ENCODE data around the gene SPHKAP. TPM values are rescaled to one million over a fixed set of nuclear protein-coding genes. Genes with fewer than 3 reads are reported as not detected.
"Not testable (repeated sequence)": the region's sequence is repeated elsewhere in the genome, so short reads cannot be mapped to it uniquely, and the experiment has no call there.

The SPHKAP gene
- total RNA-seq, 1 donor from 2014 or later = not detected

DNA sequence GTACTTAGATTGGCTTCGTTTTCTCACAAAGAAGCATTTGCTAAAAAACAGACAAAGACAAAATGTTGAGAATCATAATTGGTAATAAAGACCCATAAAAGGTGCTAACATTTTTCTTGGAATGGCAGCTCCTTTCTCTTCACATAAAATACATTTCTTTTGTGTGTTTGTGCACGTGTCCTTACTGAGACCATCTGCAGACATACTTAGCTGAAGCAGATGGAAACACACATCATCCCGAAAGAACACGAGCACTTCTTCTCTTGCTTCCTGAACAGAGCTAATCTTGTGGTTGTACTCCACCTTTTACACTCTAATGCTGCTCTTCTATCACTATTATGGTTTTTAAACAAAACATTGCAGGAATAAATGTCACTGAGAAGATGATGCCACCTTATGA lies 142.5 kb downstream of the SPHKAP start:
- DNase-seq (ENCODE audit: low spot score) (no peak), ATAC-seq (no peak)

GRCh38 chr2:228037915-228038314 lies 143.6 kb downstream of the SPHKAP start:
- no peak for DNase-seq (ENCODE audit: low spot score)
- ATAC-seq = no peak

GRCh38 chr2:228023619-228024018 lies 157.9 kb downstream of the SPHKAP start:
- DNase-seq (ENCODE audit: low spot score) (no peak), ATAC-seq (no peak)

- DNase-seq (ENCODE audit: low spot score) = no peak
- no peak for ATAC-seq
Measured at GRCh38 chr2:228018311-228018710, 163.2 kb downstream of the SPHKAP start.

- DNase-seq (ENCODE audit: low spot score) = no peak
- no peak for ATAC-seq
Measured at GRCh38 chr2:228017784-228018183, 163.7 kb downstream of the SPHKAP start.

- ATAC-seq (no peak), DNase-seq (ENCODE audit: low spot score) (no peak)
Measured at GRCh38 chr2:228016402-228016801, 165.1 kb downstream of the SPHKAP start.

DNA sequence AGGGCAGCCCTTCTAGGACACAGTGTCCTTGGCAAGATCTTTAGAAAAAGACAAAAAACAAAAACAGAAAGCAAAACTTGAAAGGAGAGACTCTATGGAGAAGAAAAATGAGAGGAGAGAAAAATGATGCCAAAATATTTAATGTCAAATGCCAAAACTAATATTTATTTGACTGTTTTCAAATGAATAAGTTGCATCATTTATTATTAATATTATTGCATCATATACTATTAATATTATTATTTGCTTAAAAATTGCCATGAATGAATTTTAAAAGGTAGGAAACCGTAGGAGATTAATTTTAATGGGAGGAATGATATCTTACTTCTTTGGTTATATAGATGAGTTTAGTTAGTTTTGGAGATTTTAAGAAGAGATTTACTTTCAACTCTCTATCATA lies 165.7 kb downstream of the SPHKAP start:
- DNase-seq (ENCODE audit: low spot score) = no peak
- ATAC-seq = no peak

DNA sequence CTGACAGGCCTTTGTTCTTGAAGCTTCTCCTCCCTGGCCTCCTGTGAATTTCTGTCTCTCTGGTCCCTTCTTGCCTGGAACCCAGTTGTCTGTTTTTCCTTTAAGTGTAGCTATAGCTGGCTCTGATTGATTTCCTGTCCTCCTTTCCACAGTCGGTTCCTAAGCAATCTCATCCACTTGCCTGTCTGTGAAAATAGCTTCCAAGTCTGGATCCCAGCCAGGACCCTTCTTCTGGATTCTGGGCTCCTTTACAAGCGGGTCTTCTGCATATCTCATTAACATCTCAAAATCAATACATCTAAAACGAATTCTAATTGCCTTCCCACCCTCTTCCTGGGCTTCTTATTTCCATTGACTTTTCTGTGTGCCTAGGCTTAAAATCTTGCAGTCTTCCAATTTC lies 185.1 kb downstream of the SPHKAP start:
- ATAC-seq = no peak
- DNase-seq (ENCODE audit: low spot score) = no peak

GRCh38 chr2:227990937-227991336 lies 190.6 kb downstream of the SPHKAP start:
- ATAC-seq = no peak
- no peak for DNase-seq (ENCODE audit: low spot score)

- no peak for ATAC-seq
- no peak for DNase-seq (ENCODE audit: low spot score)
Measured at GRCh38 chr2:227973241-227973640, 208.2 kb downstream of the SPHKAP start.

DNA sequence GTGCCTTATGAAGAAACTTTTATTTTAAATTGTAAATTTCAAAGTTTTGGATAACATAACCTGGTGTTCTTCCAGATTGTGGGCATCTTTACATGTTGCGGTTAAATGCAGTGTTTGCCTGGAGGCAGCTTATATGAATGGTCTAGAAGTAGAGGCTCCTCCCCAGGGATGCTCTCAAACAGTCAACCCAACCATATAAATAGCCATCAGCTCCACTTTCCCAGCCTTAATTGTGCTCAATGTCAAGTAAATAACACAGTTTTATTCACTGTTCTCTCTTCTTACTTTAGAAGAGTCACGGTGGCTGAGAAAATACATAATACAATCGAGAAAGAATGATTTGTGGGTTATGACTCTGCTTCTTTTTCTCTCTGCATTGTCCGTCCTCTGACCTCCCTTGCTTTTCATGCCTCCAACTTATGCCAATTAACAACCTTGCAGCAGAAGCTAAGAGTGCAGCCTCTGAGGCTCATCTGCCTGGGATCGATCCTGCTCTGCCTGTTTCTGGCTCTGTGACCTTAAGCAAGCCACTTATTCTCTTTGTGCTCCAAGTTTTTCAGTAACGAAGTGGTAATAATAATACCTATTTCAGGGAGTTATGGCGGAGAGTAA lies 209.8 kb downstream of the SPHKAP start:
- DNase-seq (ENCODE audit: low spot score) = no peak
- no peak for ATAC-seq

DNA sequence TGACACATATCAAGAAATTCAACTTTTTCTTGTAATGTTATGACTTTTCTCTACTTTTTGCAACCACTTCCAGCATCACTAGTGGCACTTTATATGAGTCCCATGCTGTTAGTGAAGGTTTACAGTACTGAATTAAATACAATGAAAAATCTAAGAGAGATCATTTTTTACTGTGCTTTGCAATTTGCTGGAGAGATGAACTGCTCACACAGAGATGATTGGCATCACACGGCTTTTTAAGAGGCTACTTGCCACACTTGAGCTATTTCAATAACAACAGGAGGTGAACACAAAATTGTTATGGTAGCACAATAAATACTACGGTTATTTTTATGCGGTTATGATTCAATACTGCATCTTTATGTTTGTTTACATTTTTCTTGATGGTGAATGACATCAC lies 221.2 kb downstream of the SPHKAP start:
- ATAC-seq (no peak), DNase-seq (ENCODE audit: low spot score) (no peak)

DNA sequence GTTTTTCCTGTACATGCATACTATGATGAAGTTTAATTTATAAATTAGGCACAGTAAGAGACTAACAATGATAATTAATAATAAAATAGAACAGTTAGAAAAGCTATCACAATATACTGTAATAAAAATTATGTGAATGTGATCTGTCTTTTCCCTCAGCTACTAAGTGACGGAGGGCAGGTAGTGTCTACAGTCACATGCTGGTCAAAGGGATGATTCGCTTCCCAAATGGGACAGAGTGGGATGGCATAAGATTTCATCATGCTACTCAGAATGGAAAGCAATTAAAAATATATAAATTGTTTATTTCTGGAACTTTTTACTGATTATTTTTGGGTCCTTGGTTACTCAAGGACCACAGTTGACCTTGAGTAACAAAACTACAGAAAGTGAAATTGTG lies 238.5 kb downstream of the SPHKAP start:
- ATAC-seq = no peak

DNA sequence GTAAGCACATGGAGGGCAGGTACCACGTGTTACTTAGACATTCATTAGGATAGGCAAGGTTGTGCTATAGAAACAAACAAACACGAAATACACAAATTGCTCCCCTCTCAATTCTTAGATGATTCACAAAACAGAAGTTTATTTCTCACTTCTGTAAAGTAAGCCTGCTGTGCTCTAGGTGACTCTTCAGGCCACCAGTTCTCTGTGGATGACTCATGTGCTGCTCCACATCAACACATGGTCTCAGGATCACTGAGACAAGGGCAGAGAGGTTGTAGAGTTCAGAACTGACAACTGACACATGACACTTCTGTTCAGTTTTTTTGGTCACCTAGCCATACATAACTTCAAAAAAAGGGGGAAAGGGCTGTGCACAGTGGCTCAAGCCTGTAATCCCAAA lies 239.5 kb downstream of the SPHKAP start:
- ATAC-seq (no peak), DNase-seq (ENCODE audit: low spot score) (no peak)

More for the DNA sequence above, 238.5 kb downstream of the SPHKAP start:
- DNase-seq (ENCODE audit: low spot score) = no peak

GRCh38 chr2:227939271-227940027 lies 242.0 kb downstream of the SPHKAP start:
- no peak for DNase-seq (ENCODE audit: low spot score)
- ATAC-seq = no peak

GRCh38 chr2:227936249-227936648 lies 245.2 kb downstream of the SPHKAP start:
- ATAC-seq; DNase-seq (ENCODE audit: low spot score): not testable (repeated sequence)

DNA sequence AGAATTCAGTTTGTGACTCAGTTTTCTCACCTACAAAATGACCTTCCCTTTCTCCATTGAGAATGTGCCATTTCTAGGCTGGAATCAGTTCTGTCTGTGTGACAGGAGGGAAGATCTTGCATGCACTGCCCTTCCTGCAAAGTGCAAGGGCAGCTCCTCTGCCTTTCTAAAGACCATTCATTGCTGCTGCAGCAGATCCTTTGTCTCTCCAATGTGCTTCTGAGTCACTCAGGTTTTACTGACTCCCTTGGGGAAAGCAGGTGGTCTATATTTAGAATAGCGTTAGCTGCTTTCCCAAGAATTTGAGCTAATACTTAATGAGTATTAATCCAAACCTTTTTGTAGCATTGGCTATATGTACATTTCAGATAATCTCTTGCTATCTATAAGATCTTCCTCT lies 247.6 kb downstream of the SPHKAP start:
- DNase-seq (ENCODE audit: low spot score) = no peak

GRCh38 chr2:227932403-227932802 lies 249.1 kb downstream of the SPHKAP start:
- DNase-seq (ENCODE audit: low spot score) (no peak), ATAC-seq (no peak)

More for the DNA sequence above, 247.6 kb downstream of the SPHKAP start:
- ATAC-seq = no peak

DNA sequence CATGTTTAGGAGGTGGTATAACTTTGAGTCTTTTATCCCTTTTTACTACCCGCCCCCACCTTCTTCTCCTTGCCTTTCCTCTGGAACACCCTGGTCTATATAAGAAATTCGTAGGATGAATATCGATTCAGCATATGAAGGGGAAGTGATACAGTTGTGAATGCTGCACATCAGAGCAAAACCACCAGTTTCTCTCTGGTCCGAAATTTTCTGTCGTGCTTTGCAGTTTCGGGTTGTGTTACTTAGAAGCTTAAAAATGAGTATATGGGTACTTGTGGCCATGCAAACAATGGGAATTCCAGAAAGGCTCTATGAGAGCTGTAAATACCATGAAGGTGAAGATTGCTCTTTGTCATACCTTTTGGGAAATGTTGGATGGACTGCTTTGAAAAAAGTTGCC lies 249.5 kb downstream of the SPHKAP start:
- ATAC-seq (no peak), DNase-seq (ENCODE audit: low spot score) (no peak)
